ENCODE measurements around the gene DIAPH2.

DIAPH2 gene

DNA sequence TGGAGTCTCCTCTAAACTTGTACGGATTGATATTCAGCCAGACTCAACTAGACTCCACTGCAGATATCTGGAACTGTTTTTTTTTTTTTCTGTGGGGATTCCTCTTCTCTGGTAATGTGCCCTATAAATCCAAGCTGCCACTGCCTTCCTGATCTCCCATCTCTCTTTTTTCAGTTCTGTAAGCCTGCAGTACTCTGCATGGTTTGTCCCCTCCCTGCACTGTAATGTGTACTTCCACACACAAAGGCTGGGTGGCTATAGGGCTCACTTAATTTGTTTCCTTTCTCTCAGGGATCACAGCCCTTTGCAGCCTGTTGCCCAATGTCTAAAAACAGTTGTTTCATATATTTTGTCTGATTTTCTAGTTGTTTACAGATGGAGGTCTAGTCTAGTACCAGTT lies 114.3 kb downstream of the DIAPH2 start (continued):
- TF ChIP-seq ZBTB17 (tag by site-specific recombination; IDR thresholded peaks at IDR 0.05) (no peak), ZNF140 (tag by site-specific recombination; IDR thresholded peaks at IDR 0.05) (no peak), ZNF658 (tag by site-specific recombination; IDR thresholded peaks at IDR 0.05) (no peak), ZNF549 (tag by site-specific recombination; IDR thresholded peaks at IDR 0.05) (no peak), ZNF416 (tag by site-specific recombination; IDR thresholded peaks at IDR 0.05) (no peak)
- TF ChIP-seq, protein P1, sequence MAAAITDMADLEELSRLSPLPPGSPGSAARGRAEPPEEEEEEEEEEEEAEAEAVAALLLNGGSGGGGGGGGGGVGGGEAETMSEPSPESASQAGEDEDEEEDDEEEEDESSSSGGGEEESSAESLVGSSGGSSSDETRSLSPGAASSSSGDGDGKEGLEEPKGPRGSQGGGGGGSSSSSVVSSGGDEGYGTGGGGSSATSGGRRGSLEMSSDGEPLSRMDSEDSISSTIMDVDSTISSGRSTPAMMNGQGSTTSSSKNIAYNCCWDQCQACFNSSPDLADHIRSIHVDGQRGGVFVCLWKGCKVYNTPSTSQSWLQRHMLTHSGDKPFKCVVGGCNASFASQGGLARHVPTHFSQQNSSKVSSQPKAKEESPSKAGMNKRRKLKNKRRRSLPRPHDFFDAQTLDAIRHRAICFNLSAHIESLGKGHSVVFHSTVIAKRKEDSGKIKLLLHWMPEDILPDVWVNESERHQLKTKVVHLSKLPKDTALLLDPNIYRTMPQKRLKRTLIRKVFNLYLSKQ (tag by site-specific recombination; IDR thresholded peaks at IDR 0.05; ENCODE audit: borderline replicate concordance) = no peak

DNA sequence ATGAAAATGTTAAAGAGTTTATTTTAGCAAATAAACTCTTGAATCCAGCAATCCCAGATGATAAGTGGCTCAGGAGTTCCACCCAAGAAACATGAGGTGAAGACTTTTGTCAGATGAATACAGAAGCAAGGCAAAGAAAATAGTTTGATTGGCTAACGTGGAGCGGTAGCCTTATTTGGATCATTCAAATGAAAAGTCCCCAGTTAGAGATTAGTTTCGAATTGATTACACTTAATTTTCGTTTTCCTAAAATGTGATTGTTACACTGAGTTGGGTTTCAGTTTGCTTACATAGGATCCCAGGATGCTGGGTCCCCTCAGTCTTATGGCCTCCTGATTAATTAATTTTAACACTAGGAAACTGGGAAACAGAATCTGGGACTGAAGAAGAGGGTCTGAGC lies 122.7 kb downstream of the DIAPH2 start:
- Histone ChIP-seq H3K4me1 (ENCODE audit: control insufficient read depth, insufficient read depth, low read length) (no peaks in the 10 kb centered on the region), H3K4me3 (ENCODE audit: low read depth, low read length) (no peak overlapping the region), H3K27ac (ENCODE audit: extremely low read depth, low read depth, low read length) (no peak overlapping the region), H3K9me3 (ENCODE audit: control insufficient read depth, insufficient read depth, low read depth, low read length) (no peaks in the 10 kb centered on the region), H3K36me3 (ENCODE audit: control insufficient read depth in 2 of 2, insufficient read depth in 1 of 2, low read length in 2 of 2) (no peaks in the 10 kb centered on the region)
- CTCF ChIA-PET = no interaction called here
- POLR2A ChIA-PET = no interaction called here
- TF ChIP-seq, protein P2, sequence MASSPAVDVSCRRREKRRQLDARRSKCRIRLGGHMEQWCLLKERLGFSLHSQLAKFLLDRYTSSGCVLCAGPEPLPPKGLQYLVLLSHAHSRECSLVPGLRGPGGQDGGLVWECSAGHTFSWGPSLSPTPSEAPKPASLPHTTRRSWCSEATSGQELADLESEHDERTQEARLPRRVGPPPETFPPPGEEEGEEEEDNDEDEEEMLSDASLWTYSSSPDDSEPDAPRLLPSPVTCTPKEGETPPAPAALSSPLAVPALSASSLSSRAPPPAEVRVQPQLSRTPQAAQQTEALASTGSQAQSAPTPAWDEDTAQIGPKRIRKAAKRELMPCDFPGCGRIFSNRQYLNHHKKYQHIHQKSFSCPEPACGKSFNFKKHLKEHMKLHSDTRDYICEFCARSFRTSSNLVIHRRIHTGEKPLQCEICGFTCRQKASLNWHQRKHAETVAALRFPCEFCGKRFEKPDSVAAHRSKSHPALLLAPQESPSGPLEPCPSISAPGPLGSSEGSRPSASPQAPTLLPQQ (tag by site-specific recombination; IDR thresholded peaks at IDR 0.05) = no peak
- no peak for TF ChIP-seq OVOL3 (tag by site-specific recombination; IDR thresholded peaks at IDR 0.05)
- TF ChIP-seq, protein P3, sequence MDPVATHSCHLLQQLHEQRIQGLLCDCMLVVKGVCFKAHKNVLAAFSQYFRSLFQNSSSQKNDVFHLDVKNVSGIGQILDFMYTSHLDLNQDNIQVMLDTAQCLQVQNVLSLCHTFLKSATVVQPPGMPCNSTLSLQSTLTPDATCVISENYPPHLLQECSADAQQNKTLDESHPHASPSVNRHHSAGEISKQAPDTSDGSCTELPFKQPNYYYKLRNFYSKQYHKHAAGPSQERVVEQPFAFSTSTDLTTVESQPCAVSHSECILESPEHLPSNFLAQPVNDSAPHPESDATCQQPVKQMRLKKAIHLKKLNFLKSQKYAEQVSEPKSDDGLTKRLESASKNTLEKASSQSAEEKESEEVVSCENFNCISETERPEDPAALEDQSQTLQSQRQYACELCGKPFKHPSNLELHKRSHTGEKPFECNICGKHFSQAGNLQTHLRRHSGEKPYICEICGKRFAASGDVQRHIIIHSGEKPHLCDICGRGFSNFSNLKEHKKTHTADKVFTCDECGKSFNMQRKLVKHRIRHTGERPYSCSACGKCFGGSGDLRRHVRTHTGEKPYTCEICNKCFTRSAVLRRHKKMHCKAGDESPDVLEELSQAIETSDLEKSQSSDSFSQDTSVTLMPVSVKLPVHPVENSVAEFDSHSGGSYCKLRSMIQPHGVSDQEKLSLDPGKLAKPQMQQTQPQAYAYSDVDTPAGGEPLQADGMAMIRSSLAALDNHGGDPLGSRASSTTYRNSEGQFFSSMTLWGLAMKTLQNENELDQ (tag by site-specific recombination; IDR thresholded peaks at IDR 0.05; ENCODE audit: low read depth) = no peak
- no peak for TF ChIP-seq SCRT2 (tag by site-specific recombination; IDR thresholded peaks at IDR 0.05)
- no peak for TF ChIP-seq YY2 (tag by site-specific recombination; IDR thresholded peaks at IDR 0.05)
- no peak for TF ChIP-seq ZNF544 (tag by site-specific recombination; IDR thresholded peaks at IDR 0.05)
- TF ChIP-seq ZNF266 (tag by site-specific recombination; IDR thresholded peaks at IDR 0.05; ENCODE audit: low read depth) = no peak
- no peak for TF ChIP-seq GLIS1 (tag by site-specific recombination; IDR thresholded peaks at IDR 0.05)
- TF ChIP-seq ZNF830 (tag by site-specific recombination; IDR thresholded peaks at IDR 0.05; ENCODE audit: low read depth) = no peak
- no peak for TF ChIP-seq HOXD13 (CRISPR knock-in tag; IDR thresholded peaks at IDR 0.05; ENCODE audit: borderline replicate concordance)
- TF ChIP-seq ZNF423 (tag by site-specific recombination; IDR thresholded peaks at IDR 0.05) = no peak
- no peak for TF ChIP-seq ZNF248 (tag by site-specific recombination; IDR thresholded peaks at IDR 0.05)
- TF ChIP-seq SALL2 (tag by site-specific recombination; IDR thresholded peaks at IDR 0.05; ENCODE audit: borderline replicate concordance) = no peak
- TF ChIP-seq MYNN (tag by site-specific recombination; IDR thresholded peaks at IDR 0.05; ENCODE audit: borderline replicate concordance) = no peak
- no peak for TF ChIP-seq ZFP69B (tag by site-specific recombination; IDR thresholded peaks at IDR 0.05)
- TF ChIP-seq PRDM1 (tag by site-specific recombination; IDR thresholded peaks at IDR 0.05) = no peak
- TF ChIP-seq ZNF549 (tag by site-specific recombination; IDR thresholded peaks at IDR 0.05) = no peak
- TF ChIP-seq ZNF2 (tag by site-specific recombination; IDR thresholded peaks at IDR 0.05) = no peak
- no peak for TF ChIP-seq ZNF843 (tag by site-specific recombination; IDR thresholded peaks at IDR 0.05)

Measured in HEK293 (cell line).